GM19328 (cell line): Measurements from ENCODE around the gene SHLD2.
"Not testable (repeated sequence)": the region's sequence is repeated elsewhere in the genome, so short reads cannot be mapped to it uniquely, and the experiment has no call there.

Source experiments
- ATAC-seq: cut with Tn5 transposase; IDR thresholded peaks from one replicate; pipeline ENCODE4 v1.9.1; 2021; ENCODE audit warnings: mild to moderate bottlenecking, moderate library complexity; ENCODE audit not compliant: unreplicated experiment

Gene SHLD2

GRCh38 chr10:87137478-87137877 is 42.5 kb downstream of the SHLD2 start:
- ATAC-seq, result not testable (repeated sequence)

GRCh38 chr10:87142230-87143108 is 47.5 kb downstream of the SHLD2 start:
- not testable (repeated sequence) for ATAC-seq

- ATAC-seq, result not testable (repeated sequence)
These were observed 48.1 kb downstream of the SHLD2 start for GRCh38 chr10:87143109-87143418.

- ATAC-seq, result not testable (repeated sequence)
These were observed 50.6 kb downstream of the SHLD2 start for GRCh38 chr10:87145598-87145997.

GRCh38 chr10:87149020-87149609 is 54.1 kb downstream of the SHLD2 start:
- ATAC-seq, result not testable (repeated sequence)

DNA sequence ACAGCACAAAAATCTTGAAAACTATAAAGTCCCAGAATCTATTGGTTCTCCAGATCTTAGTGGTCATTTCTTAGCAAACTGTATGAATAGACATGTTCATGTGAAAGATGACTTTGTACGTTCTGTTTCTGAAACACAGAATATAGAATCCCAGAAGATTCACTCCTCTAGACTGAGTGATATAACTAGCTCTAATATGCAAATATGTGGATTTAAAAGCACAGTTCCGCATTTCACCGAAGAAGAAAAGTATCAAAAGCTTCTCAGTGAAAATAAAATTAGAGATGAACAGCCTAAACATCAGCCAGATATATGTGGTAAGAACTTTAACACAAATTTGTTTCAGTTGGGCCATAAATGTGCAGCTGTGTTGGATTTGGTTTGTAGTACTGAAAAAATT is 56.5 kb downstream of the SHLD2 start:
- ATAC-seq, result not testable (repeated sequence)

DNA sequence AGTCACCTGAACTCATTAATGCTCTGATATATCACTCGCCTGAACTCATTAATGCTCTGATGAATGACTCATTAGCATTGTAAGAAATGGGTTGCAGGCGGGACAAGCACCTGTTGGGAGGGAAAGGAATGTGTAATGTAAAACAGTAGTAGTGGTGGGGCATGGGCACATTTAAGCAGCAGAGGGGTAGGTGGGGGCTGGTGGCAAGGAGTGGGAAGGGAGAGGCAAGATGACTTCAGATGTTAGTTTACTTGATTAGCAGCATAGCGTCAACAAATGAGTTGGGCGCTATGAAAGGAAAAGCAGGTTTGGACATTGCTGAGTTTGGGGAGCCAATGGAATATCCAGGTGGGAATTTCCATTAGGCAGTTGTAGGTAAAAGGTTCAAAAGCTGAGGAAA is 61.8 kb downstream of the SHLD2 start:
- not testable (repeated sequence) for ATAC-seq

DNA sequence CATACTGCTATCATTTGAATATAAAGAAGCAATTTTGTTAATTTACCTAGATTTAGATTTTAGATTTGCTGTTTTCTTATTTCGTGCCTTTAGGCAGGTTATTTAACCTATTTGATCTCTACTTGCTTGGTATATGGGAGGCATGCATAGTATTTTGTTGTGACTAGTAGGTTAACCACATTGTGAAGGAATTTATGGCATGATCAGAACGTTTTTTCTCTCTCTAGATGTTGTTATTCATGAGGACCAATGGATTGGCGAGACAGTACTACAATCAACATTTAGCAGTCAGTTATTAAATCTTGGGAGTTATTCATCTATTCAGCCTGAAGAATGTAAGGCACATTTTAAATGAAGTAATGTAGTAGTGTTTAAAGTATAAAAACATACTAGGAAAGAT is 62.8 kb downstream of the SHLD2 start:
- ATAC-seq, result not testable (repeated sequence)

DNA sequence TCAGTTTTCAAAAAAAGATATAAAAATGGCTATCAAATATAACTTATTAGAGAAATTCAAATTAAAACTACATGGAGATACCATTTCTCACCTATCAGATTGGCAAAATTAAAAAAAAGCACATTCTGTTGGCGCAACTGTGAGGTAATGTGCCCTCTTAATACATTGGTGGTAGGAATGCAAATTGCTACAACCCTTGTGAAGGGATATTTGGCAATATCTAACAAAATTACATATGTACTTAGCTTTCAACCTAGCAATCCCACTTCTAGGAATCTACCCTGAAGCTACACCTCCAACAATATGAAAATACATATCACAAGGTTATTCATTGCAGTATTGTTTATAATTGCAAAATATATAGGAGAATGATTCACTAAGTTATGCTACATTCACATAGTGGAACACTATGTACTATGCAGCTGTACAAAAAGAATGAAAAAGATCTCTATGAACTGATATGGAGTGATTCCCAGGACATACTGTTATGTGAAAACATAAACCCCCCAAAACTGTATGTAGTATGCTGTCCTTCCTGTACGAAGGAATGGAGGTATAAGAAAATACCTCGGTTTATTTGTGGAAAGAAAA is 67.8 kb downstream of the SHLD2 start:
- ATAC-seq, result not testable (repeated sequence)

- ATAC-seq, result not testable (repeated sequence)
These were observed 68.4 kb downstream of the SHLD2 start for GRCh38 chr10:87163414-87163813.

DNA sequence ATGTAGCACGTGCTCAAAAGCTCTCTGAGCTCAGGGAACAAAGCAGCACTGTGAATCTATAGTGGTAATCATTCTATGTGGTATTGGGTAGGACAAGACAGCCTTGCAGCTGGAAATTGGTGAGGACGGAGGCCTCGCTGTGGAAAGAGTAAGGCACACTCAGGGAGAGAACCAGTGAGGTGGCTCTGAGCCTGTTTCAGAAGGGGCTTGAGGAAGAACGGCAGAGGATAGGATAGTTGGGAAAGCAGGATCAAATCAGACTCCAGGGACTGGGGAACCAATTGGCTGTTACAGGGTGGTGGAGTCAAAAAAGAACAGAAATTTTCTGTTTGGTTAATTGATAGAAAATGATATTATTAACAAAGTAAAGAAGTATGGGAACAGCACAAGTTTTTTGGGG is 74.9 kb downstream of the SHLD2 start:
- ATAC-seq, result not testable (repeated sequence)

- ATAC-seq, result not testable (repeated sequence)
These were observed 75.7 kb downstream of the SHLD2 start for GRCh38 chr10:87170705-87171104.

DNA sequence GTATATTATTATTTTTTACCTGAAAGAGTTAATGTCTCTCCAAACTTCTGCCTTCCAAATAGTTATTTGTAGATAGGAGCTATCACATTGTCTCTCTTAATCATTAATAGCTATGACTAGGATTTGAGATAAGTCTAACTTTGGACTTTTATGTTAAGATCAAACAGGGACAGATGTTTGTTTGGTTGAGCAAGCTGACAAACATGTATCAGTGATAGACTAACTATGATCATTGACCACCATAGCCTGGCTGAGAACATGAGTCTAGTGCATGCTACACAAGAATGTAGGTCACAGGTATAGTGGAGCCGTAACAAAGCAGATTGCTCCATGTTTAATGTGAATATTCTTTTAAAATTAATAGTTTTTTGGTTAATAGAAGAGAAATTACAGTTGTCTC is 76.7 kb downstream of the SHLD2 start:
- ATAC-seq, result not testable (repeated sequence)

DNA sequence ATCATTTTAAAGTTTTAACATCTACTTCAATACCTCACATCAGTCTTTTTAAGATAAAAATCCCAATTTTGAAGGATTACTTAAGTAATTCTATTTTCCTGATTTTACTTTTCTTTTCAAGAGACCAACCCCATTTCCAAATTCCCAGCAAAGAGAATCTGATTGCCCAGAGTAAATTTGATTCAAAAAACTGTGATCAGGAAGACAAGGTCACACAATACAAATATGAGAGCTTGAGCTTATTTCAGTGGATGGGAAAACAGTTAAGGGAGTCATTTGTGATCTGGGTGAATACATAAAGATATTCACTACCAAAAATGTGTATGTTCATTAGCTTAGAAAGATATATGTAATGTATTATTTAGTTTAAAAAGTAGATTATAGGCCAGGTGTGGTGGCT is 77.2 kb downstream of the SHLD2 start:
- ATAC-seq, result not testable (repeated sequence)

DNA sequence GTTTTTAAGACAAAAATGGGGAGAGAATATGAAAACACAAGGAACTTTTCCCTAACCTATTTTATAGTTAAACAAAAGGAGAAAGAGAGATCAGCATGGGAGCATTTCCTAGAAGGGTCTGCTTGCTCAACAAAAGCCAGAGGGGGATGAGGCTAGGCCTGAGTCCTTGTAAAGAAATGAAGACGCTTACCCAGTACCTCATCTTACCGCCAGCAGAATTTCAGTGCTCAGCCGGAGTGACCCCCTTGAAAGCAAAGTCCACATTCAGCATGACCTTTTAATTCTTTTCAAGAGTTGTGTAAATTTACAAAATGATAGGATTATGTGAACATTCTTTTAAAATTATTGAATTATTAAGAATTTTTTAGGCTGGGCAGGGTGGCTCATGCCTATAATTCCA is 82.6 kb downstream of the SHLD2 start:
- not testable (repeated sequence) for ATAC-seq

DNA sequence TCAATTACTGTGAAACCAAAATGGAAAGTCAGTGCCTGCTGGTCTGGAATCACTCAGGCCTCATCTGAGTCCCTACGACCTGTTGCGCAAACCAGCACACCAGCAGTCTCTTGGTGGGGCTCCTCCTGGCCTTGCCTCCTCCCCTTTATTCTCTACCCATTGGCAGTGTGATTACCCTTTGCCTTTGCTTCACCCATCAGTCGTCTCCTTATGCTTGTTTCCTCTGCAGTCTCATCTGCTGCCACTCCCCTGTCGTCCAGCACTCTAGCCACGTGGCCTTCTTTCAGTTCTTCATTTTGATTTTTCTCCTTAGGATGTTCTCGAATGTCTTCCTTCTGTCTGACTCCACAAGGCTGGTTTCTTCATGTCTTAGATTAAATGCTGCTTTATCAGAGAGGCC is 89.4 kb downstream of the SHLD2 start:
- ATAC-seq, result not testable (repeated sequence)

DNA sequence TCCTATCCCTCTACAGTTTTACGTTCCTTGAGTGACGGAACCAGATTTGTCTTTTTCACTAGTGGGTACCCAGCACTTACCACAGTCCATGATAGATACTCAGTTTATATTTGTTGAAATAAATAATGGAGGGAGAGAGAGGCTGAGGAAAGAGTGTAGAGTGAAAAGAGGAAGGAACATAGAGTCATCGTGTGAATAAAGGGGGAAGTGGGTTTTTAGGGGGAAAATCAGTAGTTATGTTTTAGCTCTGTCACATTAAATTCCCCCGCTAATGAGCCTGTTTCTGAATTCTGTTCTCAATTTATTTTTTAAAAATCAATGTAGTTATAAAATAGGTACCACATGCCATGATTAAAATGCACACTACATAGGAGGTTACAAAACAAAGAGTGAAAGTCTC is 91.0 kb downstream of the SHLD2 start:
- not testable (repeated sequence) for ATAC-seq

DNA sequence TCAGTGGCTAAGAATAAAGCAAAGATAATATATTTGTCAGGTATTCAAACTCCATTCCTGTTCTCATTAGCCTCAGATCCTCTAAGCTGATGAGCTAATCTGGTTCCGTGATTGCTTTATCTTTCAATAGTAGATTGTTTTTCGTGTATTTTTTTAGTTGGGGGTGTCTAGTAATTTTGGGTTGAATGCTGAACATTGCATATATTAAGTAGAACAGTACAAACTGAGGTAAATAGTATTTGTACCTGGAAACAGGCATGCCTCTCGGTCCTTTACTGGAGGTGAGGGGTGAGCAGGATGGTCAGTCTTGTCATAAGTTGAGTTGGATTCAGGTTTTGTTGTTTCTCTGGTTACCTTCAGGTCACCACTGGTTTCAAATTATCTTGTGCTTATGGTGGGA is 92.6 kb downstream of the SHLD2 start:
- not testable (repeated sequence) for ATAC-seq

- ATAC-seq, result not testable (repeated sequence)
These were observed 96.8 kb downstream of the SHLD2 start for GRCh38 chr10:87191841-87192240.

DNA sequence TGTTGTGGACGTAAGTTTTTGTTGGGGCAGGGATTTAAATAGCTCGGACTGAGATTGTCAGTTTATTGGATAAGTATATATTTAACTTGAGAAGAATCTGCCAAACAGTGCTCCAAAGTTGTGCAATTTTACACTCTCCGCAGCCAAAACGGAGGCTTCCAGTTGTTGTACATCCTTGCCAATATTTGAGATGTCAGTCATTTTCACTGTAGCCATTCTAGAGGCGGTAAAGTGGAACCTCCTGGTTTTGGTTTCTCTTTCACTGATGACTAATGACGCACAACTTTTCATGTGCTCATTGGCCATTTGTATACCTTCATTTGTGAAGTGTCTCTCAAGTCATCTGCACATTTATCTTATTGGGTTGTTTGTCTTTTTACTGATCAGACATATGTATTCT is 105.9 kb downstream of the SHLD2 start:
- ATAC-seq, result peak; percentile 61

GRCh38 chr10:87204801-87205200 is 109.8 kb downstream of the SHLD2 start:
- ATAC-seq, result not testable (repeated sequence)

- not testable (repeated sequence) for ATAC-seq
These were observed 111.9 kb downstream of the SHLD2 start for GRCh38 chr10:87206922-87207321.
